Jurkat, Clone E6-1 (cell line): ENCODE results near the gene NLGN1.
A peak's percentile ranks its signal among the peaks of the same experiment; 100 is the strongest.
"Not testable (repeated sequence)": the region's sequence is repeated elsewhere in the genome, so short reads cannot be mapped to it uniquely, and the experiment has no call there.

ENCODE experiments used
- DNase-seq: peaks from one replicate; pipeline ENCODE4 v3.0.0-alpha.2; 2011; ENCODE audit warnings: low read depth, low spot score
- H3K4me3 ChIP-seq: 2 replicates; pipeline ENCODE4 v1.5.1; 2011; ENCODE audit warnings: mild to moderate bottlenecking, low read length, control low read depth, moderate library complexity

The NLGN1 gene

DNA sequence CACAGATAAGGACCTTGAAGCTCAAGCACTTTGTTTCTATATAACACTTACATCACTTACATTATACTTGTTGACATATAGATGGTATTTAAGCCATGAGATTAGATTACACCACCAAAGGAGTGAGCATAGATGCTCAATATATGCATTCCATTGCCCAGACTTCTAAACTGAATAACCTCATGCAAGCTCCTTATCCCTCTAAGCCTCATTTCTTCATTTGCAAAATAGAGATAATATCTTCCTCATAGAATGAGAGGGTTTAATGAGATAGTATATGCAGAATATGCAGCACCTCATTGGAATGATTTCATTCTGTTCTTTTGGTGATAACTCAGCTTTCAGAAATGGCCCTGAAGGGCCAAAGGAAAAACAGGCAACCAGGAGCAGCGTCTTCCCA, 18.5 kb downstream of the NLGN1 start:
- no peak overlapping the region for H3K4me3 ChIP-seq
- no peak for DNase-seq

DNA sequence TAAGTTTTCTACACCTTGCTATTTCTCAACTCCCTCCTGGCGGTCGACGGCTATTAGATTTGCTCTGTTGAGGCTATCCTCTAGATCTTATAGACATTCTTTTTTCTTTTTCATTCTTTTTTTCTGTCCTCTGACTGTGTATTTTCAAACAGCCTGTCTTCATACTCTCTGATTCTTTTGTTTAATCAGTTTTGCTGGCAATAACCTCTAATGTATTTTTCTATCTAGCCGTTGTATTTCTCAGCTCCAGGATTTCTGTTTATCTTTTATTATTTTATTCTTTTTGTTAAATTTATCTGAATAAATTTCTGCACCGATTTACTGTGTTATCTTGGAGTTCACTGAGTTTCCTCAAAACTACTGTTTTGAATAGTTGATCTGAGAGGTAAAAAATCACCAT, 31.5 kb downstream of the NLGN1 start:
- no peak for DNase-seq
- H3K4me3 ChIP-seq = no peak overlapping the region

DNA sequence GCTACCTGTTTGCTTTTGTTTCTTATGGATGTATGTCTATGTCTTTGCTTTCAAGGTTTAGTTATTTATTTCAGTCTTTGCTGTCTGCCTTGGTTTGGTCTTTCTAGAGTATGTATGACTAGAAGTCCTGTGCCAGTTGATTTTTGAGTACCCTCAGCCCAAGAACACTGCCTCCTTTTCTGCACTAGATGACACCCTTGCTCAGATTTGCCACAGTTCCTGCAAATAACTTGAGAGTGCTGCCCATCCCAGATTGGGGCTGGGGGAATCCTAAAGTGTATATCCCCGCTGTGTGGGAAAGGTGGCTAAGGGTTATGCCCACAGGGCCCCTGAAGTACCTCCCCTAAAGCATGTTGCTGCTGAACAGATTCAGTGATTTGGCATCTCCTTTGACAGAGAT, 32.0 kb downstream of the NLGN1 start:
- no peak overlapping the region for H3K4me3 ChIP-seq
- DNase-seq = no peak

GRCh38 chr3:173430576-173430975, 33.0 kb downstream of the NLGN1 start:
- H3K4me3 ChIP-seq = no peak overlapping the region
- DNase-seq = no peak

GRCh38 chr3:173439004-173439403, 41.5 kb downstream of the NLGN1 start:
- DNase-seq = no peak
- no peak overlapping the region for H3K4me3 ChIP-seq

GRCh38 chr3:173440514-173440913, 43.0 kb downstream of the NLGN1 start:
- H3K4me3 ChIP-seq = no peak overlapping the region
- no peak for DNase-seq

GRCh38 chr3:173451561-173451960, 54.0 kb downstream of the NLGN1 start:
- not testable (repeated sequence) for DNase-seq

DNA sequence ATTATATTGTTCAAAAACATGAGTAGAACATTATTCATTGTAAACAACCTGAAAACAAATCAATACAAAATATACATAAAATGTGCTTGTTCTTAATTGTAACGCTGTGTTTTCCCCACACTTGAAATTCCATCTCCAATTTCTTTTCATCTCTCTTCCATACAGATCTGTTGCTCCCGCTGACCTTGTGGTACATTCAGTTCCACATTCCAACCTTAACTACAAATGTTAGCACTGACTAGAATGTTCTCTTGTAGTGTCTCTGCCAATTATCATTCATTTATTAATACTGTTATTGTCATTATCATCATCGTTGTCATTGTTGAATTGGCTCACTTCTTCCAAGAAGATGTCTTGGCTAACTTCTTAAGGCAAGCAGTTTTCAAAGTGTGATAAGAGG, 65.7 kb downstream of the NLGN1 start:
- no peak for DNase-seq
- H3K4me3 ChIP-seq = no peak overlapping the region

More at GRCh38 chr3:173451561-173451960, 54.0 kb downstream of the NLGN1 start:
- H3K4me3 ChIP-seq = not testable (repeated sequence)

- DNase-seq = no peak
- H3K4me3 ChIP-seq = no peak overlapping the region
Measured at GRCh38 chr3:173465112-173465511, 67.6 kb downstream of the NLGN1 start.

- no peak for DNase-seq
- H3K4me3 ChIP-seq = no peak overlapping the region
Measured at GRCh38 chr3:173465898-173466678, 68.5 kb downstream of the NLGN1 start.

DNA sequence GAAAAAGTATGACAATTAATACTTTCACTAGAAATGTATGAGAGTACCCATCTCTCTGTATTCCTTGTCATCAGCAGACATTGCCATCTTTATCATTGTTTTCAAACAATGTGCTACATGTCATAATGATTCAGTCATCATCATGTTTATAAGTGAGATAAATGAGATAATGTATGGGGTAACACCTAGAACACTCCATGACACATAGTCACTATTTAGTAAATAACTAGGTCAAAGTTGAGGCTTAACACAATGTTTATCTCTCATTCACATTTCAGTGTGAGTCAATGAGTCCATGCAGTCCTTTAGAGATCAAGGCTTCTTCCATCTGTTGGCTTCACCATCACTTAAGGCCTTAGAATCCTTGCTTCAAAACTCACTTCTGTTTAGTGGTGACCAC, 70.0 kb downstream of the NLGN1 start:
- DNase-seq = no peak
- H3K4me3 ChIP-seq = no peak overlapping the region

GRCh38 chr3:173473237-173473636, 75.7 kb downstream of the NLGN1 start:
- no peak overlapping the region for H3K4me3 ChIP-seq
- DNase-seq = no peak

- no peak overlapping the region for H3K4me3 ChIP-seq
- DNase-seq = no peak
Measured at GRCh38 chr3:173479301-173479700, 81.8 kb downstream of the NLGN1 start.

DNA sequence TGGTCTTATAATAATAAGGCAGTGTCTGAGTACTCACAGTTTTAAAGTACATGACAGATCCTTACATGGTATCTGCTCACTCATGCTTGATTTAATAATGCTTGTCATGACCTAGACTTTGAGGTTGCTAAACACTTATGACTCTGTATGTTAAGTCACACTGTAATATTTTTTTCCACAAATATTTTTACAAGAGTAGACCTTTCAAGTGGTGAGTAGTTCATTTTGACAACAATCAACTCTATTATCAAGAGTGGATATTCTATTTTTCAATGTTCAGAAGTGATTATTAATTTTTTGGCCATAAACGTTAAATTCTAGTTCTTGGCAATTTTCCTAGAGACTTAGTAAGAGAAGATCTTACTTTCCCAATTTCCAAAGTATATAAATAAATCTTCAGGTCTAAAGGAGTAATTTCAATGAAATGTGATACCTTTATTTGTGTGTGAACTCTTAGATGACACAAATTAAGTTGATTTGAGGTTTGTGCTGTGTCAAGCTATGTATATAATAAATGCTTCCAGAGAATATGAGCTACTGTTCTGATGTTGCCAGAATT, 104.5 kb downstream of the NLGN1 start:
- no peak for DNase-seq
- no peak overlapping the region for H3K4me3 ChIP-seq

- no peak for DNase-seq
- H3K4me3 ChIP-seq = no peak overlapping the region
Measured at GRCh38 chr3:173502983-173503568, 105.5 kb downstream of the NLGN1 start.

DNA sequence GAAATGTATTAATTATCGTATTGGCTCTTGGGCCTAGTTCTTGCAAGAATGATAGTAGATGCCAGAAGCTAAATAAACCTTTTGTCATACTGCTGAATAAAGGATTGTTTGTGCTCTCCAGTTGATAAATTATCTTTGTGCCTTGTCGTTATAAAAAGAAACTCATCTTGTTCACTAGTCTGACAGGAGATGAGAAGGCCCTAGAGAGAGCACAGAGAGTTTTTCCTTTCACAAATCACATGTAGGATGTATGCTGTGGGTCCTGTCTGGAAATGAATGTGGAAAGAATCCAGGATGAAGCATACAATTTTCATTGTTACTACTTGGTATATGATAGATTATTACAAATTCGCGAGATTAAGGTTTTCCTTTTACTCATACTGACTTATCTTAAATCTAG, 113.0 kb downstream of the NLGN1 start:
- no peak overlapping the region for H3K4me3 ChIP-seq
- no peak for DNase-seq

DNA sequence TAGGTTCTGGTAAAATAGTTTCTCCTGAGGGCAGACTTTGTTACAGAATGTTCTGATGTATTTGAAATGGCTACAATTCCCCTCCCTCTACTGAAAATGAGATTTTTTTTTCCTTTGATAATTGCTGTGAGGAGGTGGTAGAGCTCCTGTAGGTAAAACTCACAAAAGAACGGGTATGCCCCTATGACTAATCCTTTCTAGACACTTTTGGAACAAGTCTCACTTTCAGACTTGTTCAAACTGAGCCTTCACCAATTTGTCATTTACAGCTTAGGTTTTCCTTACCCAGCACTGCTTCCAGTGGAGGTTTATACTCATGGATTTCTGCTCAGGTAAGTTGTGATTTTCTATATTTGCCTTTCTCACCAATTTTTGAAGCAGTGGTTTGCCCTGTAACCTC, 115.6 kb downstream of the NLGN1 start:
- no peak overlapping the region for H3K4me3 ChIP-seq
- no peak for DNase-seq

- DNase-seq = peak; percentile 40
- no peak overlapping the region for H3K4me3 ChIP-seq
Measured at GRCh38 chr3:173529062-173529711, 131.6 kb downstream of the NLGN1 start.

DNA sequence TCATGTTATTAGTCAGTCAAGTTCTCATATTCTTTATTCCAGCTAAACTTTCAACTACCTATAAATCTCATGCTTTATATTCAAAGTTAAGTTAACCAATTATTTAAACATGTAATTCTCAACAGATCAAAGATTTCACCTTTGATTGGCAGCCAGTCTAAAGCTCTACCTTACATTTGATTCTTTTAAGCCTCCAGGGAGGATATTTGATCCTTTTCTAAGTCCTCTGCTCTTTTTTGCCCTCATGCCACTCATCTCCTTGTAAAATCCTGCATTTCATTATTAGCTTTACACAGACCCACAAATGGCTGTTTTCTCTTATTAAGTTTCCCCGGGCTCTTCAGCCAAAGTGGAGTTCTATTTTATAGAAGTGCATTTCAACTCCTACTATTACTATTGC, 134.1 kb downstream of the NLGN1 start:
- no peak for DNase-seq
- no peak overlapping the region for H3K4me3 ChIP-seq

GRCh38 chr3:173538410-173538809, 140.9 kb downstream of the NLGN1 start:
- no peak overlapping the region for H3K4me3 ChIP-seq
- DNase-seq = no peak
